Naive thymus-derived CD4-positive, alpha-beta T cell (primary cell): Measurements from ENCODE around the gene CCDC88B. TPM values are rescaled to one million over a fixed set of nuclear protein-coding genes. Genes with fewer than 3 reads are reported as not detected.
A peak's percentile ranks its signal among the peaks of the same experiment; 100 is the strongest.

ENCODE experiments used
- ATAC-seq: fragments of 150-1000 bp; cut with Tn5 transposase; 2 replicates; pipeline ENCODE4 v1.10.0; 2021; ENCODE audit warnings: mild to moderate bottlenecking, moderate library complexity
- CTCF ChIA-PET: fragments of 350-600 bp; sonication (Branson Sonifier 250); formaldehyde crosslinking; loops from one replicate; lab custom pipeline; 2021; ENCODE audit warnings: antibody characterized with exemption; lab: Charles Lee
- POLR2A ChIA-PET: fragments of 350-600 bp; sonication (Branson Sonifier 250); formaldehyde crosslinking; loops from one replicate; lab custom pipeline; 2021; ENCODE audit warnings: antibody characterized with exemption, inconsistent platforms; lab: Charles Lee
- DNase-seq, 9 donors: peaks; one replicate each; pipeline versions ENCODE4 v3.0.0 to v3.0.0-alpha.2; 2020 to 2022; ENCODE audit warnings: mixed read lengths in 1 of 9
- H3K27ac ChIP-seq: one replicate; pipeline ENCODE4 v1.7.0; 2013; ENCODE audit warnings: mild to moderate bottlenecking, low read depth, low read length, moderate library complexity
- H3K27me3 ChIP-seq, 2 donors: one replicate each; pipeline ENCODE4 v1.7.0; 2013; ENCODE audit warnings: low read length in 2 of 2, mild to moderate bottlenecking in 2 of 2, moderate library complexity in 2 of 2; ENCODE audit not compliant: control insufficient read depth in 2 of 2, insufficient read depth in 2 of 2
- H3K36me3 ChIP-seq, 3 experiments: 1 replicate in 2 of 3; 2 replicates in 1 of 3; pipeline ENCODE4 v1.7.0; 2013; ENCODE audit warnings: low read length in 3 of 3, mild to moderate bottlenecking in 3 of 3, moderate library complexity in 1 of 3; ENCODE audit not compliant: insufficient read depth in 3 of 3, control insufficient read depth in 2 of 3
- H3K4me1 ChIP-seq, 2 donors: one replicate each; pipeline ENCODE4 v1.7.0; 2013; ENCODE audit warnings: low read length in 2 of 2, mild to moderate bottlenecking in 2 of 2, moderate library complexity in 1 of 2; ENCODE audit not compliant: control insufficient read depth in 2 of 2, insufficient read depth in 2 of 2
- H3K4me3 ChIP-seq: 2 replicates; pipeline ENCODE4 v1.7.0; 2013; ENCODE audit warnings: mild to moderate bottlenecking, low read length
- H3K9me3 ChIP-seq, 3 experiments: 1 replicate in 2 of 3; 2 replicates in 1 of 3; pipeline ENCODE4 v1.7.0; 2013; ENCODE audit warnings: low read length in 3 of 3; ENCODE audit not compliant: control insufficient read depth in 2 of 3
- H3K27ac Mint-ChIP-seq, 9 donors: one replicate each; pipeline ENCODE4 v1.8.0; 2020 to 2022; ENCODE audit warnings: mixed read lengths in 9 of 9, mild to moderate bottlenecking in 8 of 9, moderate library complexity in 5 of 9, inconsistent platforms in 2 of 9
- H3K27me3 Mint-ChIP-seq, 5 donors: one replicate each; pipeline ENCODE4 v1.8.0; 2021 to 2022; ENCODE audit warnings: mixed read lengths in 5 of 5, mild to moderate bottlenecking in 1 of 5
- H3K36me3 Mint-ChIP-seq, 5 donors: one replicate each; pipeline ENCODE4 v1.8.0; 2020 to 2022; ENCODE audit warnings: mixed read lengths in 5 of 5, mild to moderate bottlenecking in 3 of 5, inconsistent platforms in 1 of 5
- H3K4me1 Mint-ChIP-seq, 7 donors: one replicate each; pipeline ENCODE4 v1.8.0; 2020 to 2022; ENCODE audit warnings: mixed read lengths in 7 of 7, mild to moderate bottlenecking in 3 of 7, inconsistent platforms in 1 of 7
- H3K4me3 Mint-ChIP-seq, 10 donors: one replicate each; pipeline ENCODE4 v1.8.0; 2020 to 2022; ENCODE audit warnings: mild to moderate bottlenecking in 10 of 10, mixed read lengths in 10 of 10, moderate library complexity in 6 of 10, inconsistent platforms in 2 of 10
- H3K9me3 Mint-ChIP-seq, 11 donors: one replicate each; pipeline ENCODE4 v1.8.0; 2020 to 2022; ENCODE audit warnings: mixed read lengths in 11 of 11, mild to moderate bottlenecking in 4 of 11, inconsistent platforms in 1 of 11, moderate library complexity in 1 of 11
- intact Hi-C, 2 donors: fragments of 100-400 bp; cut with micrococcal nuclease; formaldehyde crosslinking; loops; one replicate each; pipeline ENCODE4 v1.15.1; 2023
- polyA plus RNA-seq, 2 donors: library from polyadenylated mRNA; unstranded; fragments of 300-500 nt; fragmentation: Illumina TruSeq; gene quantifications; one replicate each; pipeline ENCODE4 v1.2.3, GENCODE V29; 2021
- total RNA-seq, 6 experiments: library from RNA in 5 of 6; stranded (reverse) in 5 of 6; gene quantifications; 1 replicate in 5 of 6; 2 replicates in 1 of 6; pipeline ENCODE4 v1.2.3 and lab custom pipeline; 2021 to 2026

The CCDC88B gene
- total and polyA plus RNA-seq, 7 experiments from 2014 or later, result 12.8 to 182 (median 74.3) TPM

DNA sequence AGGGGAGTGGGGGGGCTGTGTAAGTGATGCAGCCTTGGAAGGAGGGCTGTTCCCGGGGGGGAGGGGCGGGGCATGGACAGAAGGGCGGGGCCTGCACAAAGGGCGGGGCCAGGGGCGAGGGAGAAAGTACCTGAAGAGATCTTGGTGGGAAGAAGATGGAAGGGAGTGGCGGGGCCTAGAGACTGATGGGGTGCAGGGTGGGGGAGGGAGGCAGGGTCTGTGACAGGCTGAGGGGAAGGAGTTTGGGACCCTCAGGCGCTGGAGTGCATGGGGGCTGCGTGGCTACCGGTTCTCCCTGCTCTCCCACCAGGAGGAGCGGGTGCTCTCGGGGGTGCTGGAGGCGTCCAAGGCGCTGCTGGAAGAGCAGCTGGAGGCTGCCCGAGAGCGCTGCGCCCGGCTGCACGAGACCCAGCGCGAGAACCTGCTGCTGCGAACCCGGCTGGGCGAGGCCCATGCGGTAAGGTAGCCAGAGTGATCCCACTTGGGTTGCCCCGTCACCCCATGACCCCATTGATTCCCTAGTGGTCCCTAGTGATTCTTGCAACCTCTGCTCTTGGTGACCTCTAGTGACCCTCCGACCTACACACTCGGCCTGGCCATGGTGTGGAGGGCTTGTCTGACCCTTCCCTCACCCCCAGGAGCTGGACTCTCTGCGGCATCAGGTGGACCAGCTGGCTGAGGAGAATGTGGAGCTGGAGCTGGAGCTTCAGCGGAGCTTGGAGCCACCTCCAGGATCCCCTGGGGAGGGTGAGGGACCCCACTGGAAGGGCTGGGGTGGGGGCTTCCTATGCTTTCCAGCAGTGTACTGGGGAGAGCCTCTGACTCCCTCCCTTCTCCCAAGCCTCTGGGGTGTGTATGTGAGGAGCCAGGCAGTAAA is 3.1 kb downstream of the CCDC88B start:
- Mint-ChIP-seq H3K27ac (peak overlapping the region in 3 of 9 donors; percentile 38 to 75 (median 42)), H3K27me3 (peaks cover 0 to 2% (median 0%) of the 10 kb centered on the region in 5 donors), H3K4me3 (peak overlapping the region in 7 of 10 donors; percentile 27 to 91 (median 76)), H3K9me3 (no peaks in the 10 kb centered on the region), H3K36me3 (peaks cover 0 to 12% (median 7%) of the 10 kb centered on the region in 5 donors), H3K4me1 (peaks cover 23 to 43% (median 27%) of the 10 kb centered on the region in 7 donors)
- intact Hi-C loops, result loop anchor here in 1 of 2 donors (1.0 kb wide), 1 partner anchor 12 kb away; no protein-coding TSS in a partner anchor
- H3K4me1 ChIP-seq, result peaks cover 29 to 30% of the 10 kb centered on the region in 2 donors
- DNase-seq (no peak), ATAC-seq (peak; percentile 4)
- H3K36me3 ChIP-seq, result peaks cover 0 to 27% (median 8%) of the 10 kb centered on the region in 3 experiments
- no peak overlapping the region for H3K4me3 ChIP-seq
- no peaks in the 10 kb centered on the region for H3K27me3 ChIP-seq
- ChIA-PET CTCF (interaction anchor here (0.8 kb wide), 1 partner anchor 262 kb away, joined by 3 read pairs; no protein-coding TSS in a partner anchor), POLR2A (interaction anchor here (0.9 to 3.6 kb wide), 5 partner anchors 10 to 38 kb away, joined by 3 to 38 read pairs (median 4); partner anchors contain the start of genes ESRRA, PRDX5 and TRMT112)
- no peaks in the 10 kb centered on the region for H3K9me3 ChIP-seq
- no peak overlapping the region for H3K27ac ChIP-seq

DNA sequence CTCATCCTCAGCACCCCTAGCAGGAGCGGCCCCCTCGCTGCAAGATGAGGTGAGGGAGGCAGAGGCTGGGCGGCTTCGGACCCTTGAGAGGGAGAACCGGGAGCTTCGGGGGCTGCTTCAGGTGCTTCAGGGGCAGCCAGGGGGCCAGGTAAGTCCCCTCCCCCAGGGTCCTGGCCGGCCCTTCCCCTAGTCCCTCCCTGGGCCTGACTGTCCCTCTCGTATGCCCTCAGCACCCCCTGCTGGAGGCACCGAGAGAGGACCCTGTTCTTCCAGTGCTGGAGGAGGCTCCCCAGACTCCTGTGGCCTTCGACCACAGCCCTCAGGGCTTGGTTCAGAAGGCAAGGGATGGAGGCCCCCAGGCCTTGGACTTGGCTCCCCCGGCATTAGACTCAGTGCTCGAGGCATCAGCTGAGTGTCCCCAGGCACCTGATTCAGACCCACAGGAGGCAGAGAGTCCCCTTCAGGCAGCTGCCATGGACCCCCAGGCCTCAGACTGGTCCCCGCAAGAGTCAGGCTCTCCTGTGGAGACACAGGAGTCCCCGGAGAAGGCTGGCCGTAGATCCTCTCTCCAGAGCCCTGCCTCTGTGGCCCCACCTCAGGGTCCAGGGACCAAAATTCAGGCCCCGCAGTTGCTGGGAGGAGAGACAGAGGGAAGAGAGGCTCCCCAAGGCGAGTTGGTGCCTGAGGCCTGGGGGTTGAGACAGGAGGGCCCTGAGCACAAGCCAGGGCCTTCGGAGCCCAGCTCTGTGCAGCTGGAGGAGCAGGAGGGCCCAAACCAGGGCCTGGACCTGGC is 4.0 kb downstream of the CCDC88B start:
- peaks cover 0 to 12% (median 5%) of the 10 kb centered on the region in 5 donors for H3K36me3 Mint-ChIP-seq
- ATAC-seq (no peak), DNase-seq (no peak)
- H3K27ac Mint-ChIP-seq, result no peak overlapping the region
- H3K9me3 Mint-ChIP-seq, result no peaks in the 10 kb centered on the region
- no peak overlapping the region for H3K27ac ChIP-seq
- H3K36me3 ChIP-seq, result peaks cover 0 to 36% (median 8%) of the 10 kb centered on the region in 3 experiments
- no peak overlapping the region for H3K4me3 Mint-ChIP-seq
- H3K4me1 Mint-ChIP-seq, result peaks cover 21 to 37% (median 25%) of the 10 kb centered on the region in 7 donors
- peaks cover 0 to 2% (median 0%) of the 10 kb centered on the region in 5 donors for H3K27me3 Mint-ChIP-seq
- peaks cover 27 to 28% of the 10 kb centered on the region in 2 donors for H3K4me1 ChIP-seq
- intact Hi-C loops, result no loop called here
- H3K9me3 ChIP-seq, result no peaks in the 10 kb centered on the region
- no peak overlapping the region for H3K4me3 ChIP-seq
- POLR2A ChIA-PET, result interaction anchor here (0.8 to 1.5 kb wide), 2 partner anchors 10 to 26 kb away, joined by 3 to 5 read pairs; partner anchors contain the start of gene PRDX5
- H3K27me3 ChIP-seq, result no peaks in the 10 kb centered on the region
- CTCF ChIA-PET, result interaction anchor here (2.8 kb wide), 1 partner anchor 139 kb away, joined by 10 read pairs; no protein-coding TSS in a partner anchor

DNA sequence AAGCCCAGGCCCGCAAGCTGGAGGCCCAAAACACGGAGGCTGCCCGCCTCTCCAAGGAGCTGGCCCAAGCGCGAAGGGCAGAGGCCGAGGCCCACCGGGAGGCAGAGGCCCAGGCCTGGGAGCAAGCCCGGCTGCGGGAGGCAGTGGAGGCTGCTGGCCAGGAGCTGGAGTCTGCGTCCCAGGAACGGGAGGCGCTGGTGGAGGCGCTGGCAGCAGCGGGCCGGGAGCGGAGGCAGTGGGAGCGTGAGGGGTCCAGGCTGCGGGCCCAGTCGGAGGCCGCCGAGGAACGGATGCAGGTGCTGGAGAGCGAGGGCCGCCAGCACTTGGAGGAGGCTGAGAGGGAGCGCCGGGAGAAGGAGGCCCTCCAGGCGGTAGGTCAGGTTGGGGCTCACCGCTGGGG is 4.8 kb downstream of the CCDC88B start:
- Histone ChIP-seq H3K9me3 (no peaks in the 10 kb centered on the region), H3K4me1 (peaks cover 19 to 20% of the 10 kb centered on the region in 2 donors), H3K27ac (no peak overlapping the region), H3K36me3 (peaks cover 0 to 43% (median 8%) of the 10 kb centered on the region in 3 experiments), H3K27me3 (no peaks in the 10 kb centered on the region), H3K4me3 (no peak overlapping the region)
- intact Hi-C loops, result no loop called here
- H3K4me3 Mint-ChIP-seq, result no peak overlapping the region
- no peak for DNase-seq
- ChIA-PET POLR2A (interaction anchor here (0.6 kb wide), 1 partner anchor 34 kb away, joined by 3 read pairs; no protein-coding TSS in a partner anchor), CTCF (interaction anchor here (2.8 kb wide), 1 partner anchor 140 kb away, joined by 10 read pairs; no protein-coding TSS in a partner anchor)
- peaks cover 0 to 12% (median 5%) of the 10 kb centered on the region in 5 donors for H3K36me3 Mint-ChIP-seq
- H3K4me1 Mint-ChIP-seq, result peaks cover 13 to 29% (median 17%) of the 10 kb centered on the region in 7 donors
- ATAC-seq, result no peak
- no peaks in the 10 kb centered on the region for H3K9me3 Mint-ChIP-seq
- H3K27ac Mint-ChIP-seq, result peak overlapping the region in 1 of 9 donors; percentile 16
- H3K27me3 Mint-ChIP-seq, result peaks cover 0 to 2% (median 0%) of the 10 kb centered on the region in 5 donors

DNA sequence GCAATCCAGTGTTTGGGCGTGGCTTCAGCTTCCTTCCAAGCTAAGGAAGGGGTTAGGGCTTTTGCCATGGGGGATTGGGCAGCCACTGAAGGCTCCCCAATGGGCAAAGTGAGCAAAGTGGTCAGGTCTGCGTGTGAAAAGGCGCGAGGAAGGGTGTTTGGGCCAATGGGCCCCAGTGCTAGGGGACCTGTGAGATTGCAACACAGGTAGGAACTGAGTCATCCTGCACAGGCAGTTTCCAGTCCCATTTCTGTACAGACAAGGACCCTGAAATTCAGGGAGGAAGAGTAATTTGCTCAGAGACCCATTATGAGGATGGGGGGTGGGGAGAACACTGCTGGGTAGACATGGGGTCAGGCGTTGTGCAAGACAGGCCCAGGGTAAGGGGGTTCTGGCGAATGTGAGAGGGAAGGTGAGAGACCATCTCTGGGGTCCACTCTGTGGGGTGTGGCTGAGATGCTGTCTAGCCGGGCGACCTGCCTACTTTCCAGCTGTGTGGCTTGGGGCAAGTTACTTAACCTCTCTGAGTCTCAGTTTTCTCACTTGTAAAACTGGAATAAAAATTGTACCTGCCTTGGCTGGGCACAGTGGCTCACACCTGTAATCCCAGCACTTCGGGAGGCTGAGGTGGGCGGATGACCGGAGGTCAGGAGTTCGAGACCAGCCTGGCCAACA is 7.3 kb downstream of the CCDC88B start:
- no peak overlapping the region for H3K27ac ChIP-seq
- H3K9me3 Mint-ChIP-seq, result no peaks in the 10 kb centered on the region
- H3K27ac Mint-ChIP-seq, result peak overlapping the region in 2 of 9 donors; percentile 7 to 59
- no peak overlapping the region for H3K4me3 ChIP-seq
- CTCF ChIA-PET, result no interaction called here
- no peaks in the 10 kb centered on the region for H3K27me3 Mint-ChIP-seq
- H3K36me3 Mint-ChIP-seq, result peaks cover 0 to 10% (median 5%) of the 10 kb centered on the region in 5 donors
- H3K36me3 ChIP-seq, result peaks cover 0 to 55% (median 8%) of the 10 kb centered on the region in 3 experiments
- H3K27me3 ChIP-seq, result no peaks in the 10 kb centered on the region
- intact Hi-C loops, result no loop called here
- H3K4me3 Mint-ChIP-seq, result no peak overlapping the region
- peaks cover under 1 to 3% of the 10 kb centered on the region in 2 donors for H3K4me1 ChIP-seq
- POLR2A ChIA-PET, result interaction anchor here (0.7 kb wide), 1 partner anchor 424 kb away, joined by 4 read pairs; no protein-coding TSS in a partner anchor
- ATAC-seq (no peak), DNase-seq (no peak)
- no peaks in the 10 kb centered on the region for H3K9me3 ChIP-seq
- peaks cover 4 to 12% (median 5%) of the 10 kb centered on the region in 7 donors for H3K4me1 Mint-ChIP-seq

DNA sequence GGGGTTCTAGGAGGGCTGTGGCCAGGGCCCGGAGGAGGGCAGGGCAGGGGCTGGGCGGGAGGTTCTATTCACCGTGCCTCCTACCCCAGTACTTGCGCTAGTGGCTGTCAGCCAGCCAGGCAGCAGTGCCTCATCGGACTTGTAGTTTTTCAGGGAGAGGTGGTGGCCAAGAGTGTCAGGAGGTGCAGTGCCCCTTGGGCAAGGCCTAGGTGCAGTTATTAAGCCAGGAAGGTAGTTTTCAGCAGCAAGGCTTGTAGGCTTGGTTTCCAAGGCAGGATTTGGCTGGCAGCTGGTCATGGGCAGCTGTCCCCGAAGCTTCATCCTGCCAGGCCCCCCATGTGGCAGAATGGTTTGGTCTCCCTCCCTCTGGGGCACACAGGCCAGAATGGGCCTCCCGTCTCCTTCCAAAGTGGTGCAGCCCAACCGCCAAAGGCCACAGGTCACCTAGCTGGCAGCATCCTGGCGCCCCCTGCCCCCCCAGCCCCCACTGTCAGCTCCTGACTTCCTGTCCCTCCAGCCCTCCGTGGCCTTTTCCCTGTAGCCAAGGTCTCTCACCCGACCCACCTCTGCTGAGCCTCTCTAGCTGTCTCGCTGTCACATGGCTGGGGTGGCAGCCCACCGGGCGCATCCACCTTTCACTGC is 8.5 kb downstream of the CCDC88B start:
- Mint-ChIP-seq H3K4me3 (no peak overlapping the region), H3K4me1 (peaks cover 4 to 12% (median 5%) of the 10 kb centered on the region in 7 donors), H3K27me3 (no peaks in the 10 kb centered on the region), H3K36me3 (peaks cover 0 to 8% (median 5%) of the 10 kb centered on the region in 5 donors), H3K9me3 (no peaks in the 10 kb centered on the region), H3K27ac (no peak overlapping the region)
- no peak overlapping the region for H3K27ac ChIP-seq
- no peak for ATAC-seq
- intact Hi-C loops, result no loop called here
- ChIA-PET POLR2A (interaction anchor here (1.2 kb wide), 1 partner anchor 9 kb away, joined by 3 read pairs; no protein-coding TSS in a partner anchor), CTCF (no interaction called here)
- H3K9me3 ChIP-seq, result no peaks in the 10 kb centered on the region
- H3K36me3 ChIP-seq, result peaks cover 0 to 59% (median 10%) of the 10 kb centered on the region in 3 experiments
- H3K4me3 ChIP-seq, result no peak overlapping the region
- DNase-seq, result no peak
- no peaks in the 10 kb centered on the region for H3K27me3 ChIP-seq
- H3K4me1 ChIP-seq, result no peaks in the 10 kb centered on the region
